MM.1S (cell line): Measurements from ENCODE around the gene RPUSD2.

Experiments
- DNase-seq: peaks from one replicate; pipeline ENCODE4 v3.0.0-alpha.2; 2015
- H2AFZ ChIP-seq: fragments of 300-600 bp; sonication (generic); 2 replicates; pipeline ENCODE4 v1.6.0; 2016; ENCODE audit warnings: antibody characterized with exemption, low read length
- H3F3A ChIP-seq: fragments of 300-600 bp; sonication (generic); 2 replicates; pipeline ENCODE4 v1.6.1; 2016; ENCODE audit warnings: mild to moderate bottlenecking, antibody characterized with exemption, low read length, moderate library complexity, mixed read lengths; ENCODE audit not compliant: insufficient read depth
- H3K27ac ChIP-seq: fragments of 300-600 bp; sonication (generic); 2 replicates; pipeline ENCODE4 v1.5.1; 2016; ENCODE audit warnings: mild to moderate bottlenecking, low read length
- H3K27me3 ChIP-seq: fragments of 300-600 bp; sonication (generic); replicated peaks from 2 replicates; pipeline ENCODE4 v1.6.0; 2016; ENCODE audit warnings: low read length; ENCODE audit not compliant: insufficient read depth
- H3K36me3 ChIP-seq: fragments of 300-600 bp; sonication (generic); replicated peaks from 2 replicates; pipeline ENCODE4 v1.6.1; 2016; ENCODE audit warnings: mild to moderate bottlenecking, low read length, mixed read lengths; ENCODE audit not compliant: insufficient read depth
- H3K4me1 ChIP-seq: fragments of 300-600 bp; sonication (generic); 2 replicates; pipeline ENCODE4 v1.6.1; 2016; ENCODE audit warnings: low read length, mixed read lengths
- H3K4me2 ChIP-seq: fragments of 300-600 bp; sonication (generic); 2 replicates; pipeline ENCODE4 v1.6.0; 2016; ENCODE audit warnings: low read depth, low read length
- H3K4me3 ChIP-seq: fragments of 300-600 bp; sonication (generic); 2 replicates; pipeline ENCODE4 v1.5.1; 2016; ENCODE audit warnings: low read length, mixed read lengths
- H3K79me2 ChIP-seq: fragments of 300-600 bp; sonication (generic); 2 replicates; pipeline ENCODE4 v1.6.1; 2016; ENCODE audit warnings: mixed run types, low read length, mixed read lengths
- H3K9ac ChIP-seq: fragments of 300-600 bp; sonication (generic); 2 replicates; pipeline ENCODE4 v1.6.1; 2016; ENCODE audit warnings: low read length, mixed read lengths
- H3K9me2 ChIP-seq: fragments of 300-600 bp; sonication (generic); replicated peaks from 2 replicates; pipeline ENCODE4 v1.6.1; 2016; ENCODE audit warnings: mild to moderate bottlenecking, low read length, mixed read lengths; ENCODE audit not compliant: insufficient read depth
- H3K9me3 ChIP-seq: fragments of 300-600 bp; sonication (generic); replicated peaks from 2 replicates; pipeline ENCODE4 v1.6.1; 2016; ENCODE audit warnings: mild to moderate bottlenecking, low read length, mixed read lengths; ENCODE audit not compliant: insufficient read depth
- H4K20me1 ChIP-seq: fragments of 300-600 bp; sonication (generic); 2 replicates; pipeline ENCODE4 v1.6.1; 2016; ENCODE audit warnings: mild to moderate bottlenecking, low read length, moderate library complexity, mixed read lengths; ENCODE audit not compliant: insufficient read depth
- CTCF ChIP-seq: fragments of 300-600 bp; sonication (generic); IDR thresholded peaks from 2 replicates; pipeline ENCODE4 v1.5.1; 2016; ENCODE audit warnings: antibody characterized with exemption, low read length, mixed read lengths
- EZH2 ChIP-seq: fragments of 300-600 bp; sonication (generic); optimal IDR thresholded peaks from 2 replicates; pipeline ENCODE3; 2017; ENCODE audit warnings: low read depth, mild to moderate bottlenecking, antibody characterized with exemption, low read length, mixed read lengths
- EZH2phosphoT487 ChIP-seq: fragments of 300-600 bp; sonication (generic); IDR thresholded peaks from 2 replicates; pipeline ENCODE4 v1.6.1; 2018; ENCODE audit warnings: antibody characterized with exemption, low read length

The RPUSD2 gene

DNA sequence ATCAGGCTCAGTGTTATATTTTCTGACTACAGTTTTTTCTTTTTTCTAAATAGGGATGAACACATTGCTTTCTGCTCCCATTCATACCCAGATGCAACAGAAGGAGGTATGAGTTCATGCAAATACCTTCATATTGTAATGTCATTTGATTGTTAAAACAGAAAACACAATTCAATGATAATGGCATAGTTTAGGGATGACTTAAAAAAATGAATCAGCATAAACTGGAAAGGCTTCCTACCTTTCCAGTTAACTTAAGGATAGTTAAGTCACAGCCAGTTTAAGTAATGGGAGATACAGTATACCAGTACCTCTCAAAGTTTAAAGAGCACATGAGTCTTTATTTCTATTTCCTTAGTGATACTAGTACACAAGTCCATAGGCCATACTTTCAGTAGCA is 49.8 kb downstream of the RPUSD2 start:
- H3K27me3 ChIP-seq: no peaks in the 10 kb centered on the region
- H3K9me2 ChIP-seq: no peaks in the 10 kb centered on the region
- no peaks in the 10 kb centered on the region for H4K20me1 ChIP-seq
- H3K27ac ChIP-seq: no peak overlapping the region
- H3K9me3 ChIP-seq: no peaks in the 10 kb centered on the region
- no peak overlapping the region for H3K9ac ChIP-seq
- H3K79me2 ChIP-seq: no peaks in the 10 kb centered on the region
- no peak overlapping the region for H2AFZ ChIP-seq
- H3K4me2 ChIP-seq: no peak overlapping the region
- no peak overlapping the region for H3K4me3 ChIP-seq
- H3F3A ChIP-seq: no peaks in the 10 kb centered on the region; the same call in 1 of the 2 replicates
- DNase-seq: no peak
- TF ChIP-seq EZH2 (no peak), CTCF (no peak), EZH2phosphoT487 (no peak)
- no peaks in the 10 kb centered on the region for H3K4me1 ChIP-seq
- no peaks in the 10 kb centered on the region; the same call in 1 of the 2 replicates for H3K36me3 ChIP-seq

DNA sequence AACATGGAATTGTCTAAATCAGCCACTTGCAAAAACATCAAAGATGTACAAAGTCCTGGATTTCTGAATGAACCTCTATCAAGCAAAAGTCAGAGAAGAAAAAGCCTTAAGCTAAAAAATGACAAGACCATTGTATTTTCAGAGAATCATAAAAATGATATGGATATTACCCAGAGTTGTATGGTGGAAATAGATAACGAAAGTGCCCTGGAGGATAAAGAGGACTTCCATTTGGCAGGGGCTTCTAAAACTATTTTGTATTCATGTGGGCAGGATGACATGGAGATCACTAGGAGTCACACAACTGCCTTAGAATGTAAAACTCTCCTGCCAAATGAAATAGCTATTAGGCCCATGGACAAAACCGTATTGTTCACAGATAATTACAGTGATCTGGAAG is 54.3 kb downstream of the RPUSD2 start:
- Histone ChIP-seq H3K4me3 (no peak overlapping the region), H3K36me3 (no peaks in the 10 kb centered on the region; the same call in 1 of the 2 replicates), H3K4me1 (no peaks in the 10 kb centered on the region), H3K9me3 (no peaks in the 10 kb centered on the region), H3K79me2 (no peaks in the 10 kb centered on the region), H3K9ac (no peak overlapping the region), H3K27me3 (no peaks in the 10 kb centered on the region), H3K27ac (no peak overlapping the region), H3K4me2 (no peak overlapping the region), H3F3A (no peaks in the 10 kb centered on the region; the same call in 1 of the 2 replicates), H2AFZ (no peak overlapping the region), H4K20me1 (no peaks in the 10 kb centered on the region), H3K9me2 (no peaks in the 10 kb centered on the region)
- no peak for DNase-seq
- TF ChIP-seq EZH2phosphoT487 (no peak), EZH2 (no peak), CTCF (no peak)
